NT2/D1 (cell line): ENCODE results near the gene SREBF1.

ENCODE experiments used
- SUZ12 ChIP-seq: IDR thresholded peaks from 2 replicates; pipeline ENCODE4 v1.6.1; 2011; ENCODE audit not compliant: insufficient read length, insufficient read depth; ENCODE audit errors: extremely low read depth
- YY1 ChIP-seq: IDR thresholded peaks from 2 replicates; pipeline ENCODE4 v1.6.1; 2011; ENCODE audit not compliant: insufficient read length, insufficient read depth
- ZNF274 ChIP-seq: IDR thresholded peaks from 2 replicates; pipeline ENCODE4 v1.6.1; 2011; ENCODE audit warnings: mild to moderate bottlenecking, low read depth, low read length

GRCh38 chr17:17815062-17815406, 21.8 kb downstream of the SREBF1 start:
- no peak for TF ChIP-seq YY1
- no peak for TF ChIP-seq ZNF274
- TF ChIP-seq SUZ12: no peak
